Measurements from ENCODE around the gene LSR.

DNA sequence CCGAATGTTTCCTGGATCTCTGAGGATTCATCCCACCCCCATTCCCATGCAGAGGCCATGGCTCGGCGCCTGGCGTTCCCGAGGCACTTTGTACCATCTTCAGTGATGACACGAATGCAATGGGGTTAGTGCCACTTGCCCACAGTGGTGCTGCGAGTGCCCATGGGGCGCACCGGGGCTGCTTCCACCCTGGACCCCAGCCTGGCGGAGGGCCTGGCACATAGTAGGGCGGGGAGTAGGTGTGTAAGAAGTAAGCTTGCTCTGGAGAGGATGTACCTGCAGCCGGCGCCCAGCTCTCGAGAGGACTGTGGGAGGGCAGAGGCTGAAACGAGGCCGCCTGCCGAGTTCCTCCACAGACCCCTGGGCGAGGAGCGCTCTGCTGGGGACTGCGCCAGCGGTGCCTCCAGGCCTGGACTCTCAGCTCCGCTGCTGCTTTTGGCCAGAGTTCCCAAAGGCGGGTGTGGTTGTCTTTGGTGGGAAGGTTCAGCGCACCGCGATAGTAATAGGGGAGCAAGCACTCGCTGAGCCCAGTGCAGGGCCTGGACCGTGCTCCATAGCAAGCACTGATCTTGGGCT, 28.0 kb downstream of the LSR start:
- TF ChIP-seq, protein P1, sequence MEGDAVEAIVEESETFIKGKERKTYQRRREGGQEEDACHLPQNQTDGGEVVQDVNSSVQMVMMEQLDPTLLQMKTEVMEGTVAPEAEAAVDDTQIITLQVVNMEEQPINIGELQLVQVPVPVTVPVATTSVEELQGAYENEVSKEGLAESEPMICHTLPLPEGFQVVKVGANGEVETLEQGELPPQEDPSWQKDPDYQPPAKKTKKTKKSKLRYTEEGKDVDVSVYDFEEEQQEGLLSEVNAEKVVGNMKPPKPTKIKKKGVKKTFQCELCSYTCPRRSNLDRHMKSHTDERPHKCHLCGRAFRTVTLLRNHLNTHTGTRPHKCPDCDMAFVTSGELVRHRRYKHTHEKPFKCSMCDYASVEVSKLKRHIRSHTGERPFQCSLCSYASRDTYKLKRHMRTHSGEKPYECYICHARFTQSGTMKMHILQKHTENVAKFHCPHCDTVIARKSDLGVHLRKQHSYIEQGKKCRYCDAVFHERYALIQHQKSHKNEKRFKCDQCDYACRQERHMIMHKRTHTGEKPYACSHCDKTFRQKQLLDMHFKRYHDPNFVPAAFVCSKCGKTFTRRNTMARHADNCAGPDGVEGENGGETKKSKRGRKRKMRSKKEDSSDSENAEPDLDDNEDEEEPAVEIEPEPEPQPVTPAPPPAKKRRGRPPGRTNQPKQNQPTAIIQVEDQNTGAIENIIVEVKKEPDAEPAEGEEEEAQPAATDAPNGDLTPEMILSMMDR (conservative IDR thresholded peaks at IDR 0.05; ENCODE audit: low read depth in 2 of 2) = no peak
- TF ChIP-seq POLR2AphosphoS5 (IDR thresholded peaks at IDR 0.05; ENCODE audit: low read depth) = no peak
- no peak for TF ChIP-seq EZH2 (IDR thresholded peaks at IDR 0.05; ENCODE audit: low read depth, unreplicated experiment)
- TF ChIP-seq EZH2phosphoT487 (IDR thresholded peaks at IDR 0.05; ENCODE audit: unreplicated experiment) = no peak
- TF ChIP-seq, protein P2, sequence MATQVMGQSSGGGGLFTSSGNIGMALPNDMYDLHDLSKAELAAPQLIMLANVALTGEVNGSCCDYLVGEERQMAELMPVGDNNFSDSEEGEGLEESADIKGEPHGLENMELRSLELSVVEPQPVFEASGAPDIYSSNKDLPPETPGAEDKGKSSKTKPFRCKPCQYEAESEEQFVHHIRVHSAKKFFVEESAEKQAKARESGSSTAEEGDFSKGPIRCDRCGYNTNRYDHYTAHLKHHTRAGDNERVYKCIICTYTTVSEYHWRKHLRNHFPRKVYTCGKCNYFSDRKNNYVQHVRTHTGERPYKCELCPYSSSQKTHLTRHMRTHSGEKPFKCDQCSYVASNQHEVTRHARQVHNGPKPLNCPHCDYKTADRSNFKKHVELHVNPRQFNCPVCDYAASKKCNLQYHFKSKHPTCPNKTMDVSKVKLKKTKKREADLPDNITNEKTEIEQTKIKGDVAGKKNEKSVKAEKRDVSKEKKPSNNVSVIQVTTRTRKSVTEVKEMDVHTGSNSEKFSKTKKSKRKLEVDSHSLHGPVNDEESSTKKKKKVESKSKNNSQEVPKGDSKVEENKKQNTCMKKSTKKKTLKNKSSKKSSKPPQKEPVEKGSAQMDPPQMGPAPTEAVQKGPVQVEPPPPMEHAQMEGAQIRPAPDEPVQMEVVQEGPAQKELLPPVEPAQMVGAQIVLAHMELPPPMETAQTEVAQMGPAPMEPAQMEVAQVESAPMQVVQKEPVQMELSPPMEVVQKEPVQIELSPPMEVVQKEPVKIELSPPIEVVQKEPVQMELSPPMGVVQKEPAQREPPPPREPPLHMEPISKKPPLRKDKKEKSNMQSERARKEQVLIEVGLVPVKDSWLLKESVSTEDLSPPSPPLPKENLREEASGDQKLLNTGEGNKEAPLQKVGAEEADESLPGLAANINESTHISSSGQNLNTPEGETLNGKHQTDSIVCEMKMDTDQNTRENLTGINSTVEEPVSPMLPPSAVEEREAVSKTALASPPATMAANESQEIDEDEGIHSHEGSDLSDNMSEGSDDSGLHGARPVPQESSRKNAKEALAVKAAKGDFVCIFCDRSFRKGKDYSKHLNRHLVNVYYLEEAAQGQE (IDR thresholded peaks at IDR 0.05; ENCODE audit: unreplicated experiment) = no peak
- TF ChIP-seq, protein P3, sequence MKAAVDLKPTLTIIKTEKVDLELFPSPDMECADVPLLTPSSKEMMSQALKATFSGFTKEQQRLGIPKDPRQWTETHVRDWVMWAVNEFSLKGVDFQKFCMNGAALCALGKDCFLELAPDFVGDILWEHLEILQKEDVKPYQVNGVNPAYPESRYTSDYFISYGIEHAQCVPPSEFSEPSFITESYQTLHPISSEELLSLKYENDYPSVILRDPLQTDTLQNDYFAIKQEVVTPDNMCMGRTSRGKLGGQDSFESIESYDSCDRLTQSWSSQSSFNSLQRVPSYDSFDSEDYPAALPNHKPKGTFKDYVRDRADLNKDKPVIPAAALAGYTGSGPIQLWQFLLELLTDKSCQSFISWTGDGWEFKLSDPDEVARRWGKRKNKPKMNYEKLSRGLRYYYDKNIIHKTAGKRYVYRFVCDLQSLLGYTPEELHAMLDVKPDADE (IDR thresholded peaks at IDR 0.05) = no peak
- no peak for TF ChIP-seq CREB1 (CRISPR knock-in tag; IDR thresholded peaks at IDR 0.05; ENCODE audit: low read depth)
- no peak for TF ChIP-seq ZNF331 (CRISPR knock-in tag; IDR thresholded peaks at IDR 0.05; ENCODE audit: low read depth)
- TF ChIP-seq JUNB (IDR thresholded peaks at IDR 0.05; ENCODE audit: unreplicated experiment) = no peak
- TF ChIP-seq NANOG (IDR thresholded peaks at IDR 0.05; ENCODE audit: borderline replicate concordance) = no peak
- no peak for TF ChIP-seq ZNF114 (CRISPR knock-in tag; IDR thresholded peaks at IDR 0.05)
